Activated naive CD4-positive, alpha-beta T cell treated with anti-CD3 and anti-CD28 coated beads for 36 hours (primary cell): Measurements from ENCODE around the gene RIC8B. TPM values are rescaled to one million over a fixed set of nuclear protein-coding genes. Genes with fewer than 3 reads are reported as not detected.

Source experiments
- CTCF ChIA-PET: fragments of 350-600 bp; sonication (Branson Sonifier 250); formaldehyde crosslinking; loops from one replicate; lab custom pipeline; 2021; ENCODE audit warnings: antibody characterized with exemption; lab: Charles Lee
- DNase-seq: peaks from one replicate; pipeline ENCODE4 v3.0.0-alpha.2; 2020
- H3K27ac Mint-ChIP-seq: one replicate; pipeline ENCODE4 v1.8.0; 2021; ENCODE audit warnings: mild to moderate bottlenecking, mixed read lengths
- H3K27me3 Mint-ChIP-seq: one replicate; pipeline ENCODE4 v1.8.0; 2021; ENCODE audit warnings: low read depth, mixed read lengths
- H3K36me3 Mint-ChIP-seq: one replicate; pipeline ENCODE4 v1.8.0; 2021; ENCODE audit warnings: low read depth, mixed read lengths
- H3K4me1 Mint-ChIP-seq: one replicate; pipeline ENCODE4 v1.8.0; 2021; ENCODE audit warnings: low read depth, mixed read lengths
- H3K4me3 Mint-ChIP-seq: one replicate; pipeline ENCODE4 v1.8.0; 2021; ENCODE audit warnings: mild to moderate bottlenecking, moderate library complexity, mixed read lengths
- H3K9me3 Mint-ChIP-seq: one replicate; pipeline ENCODE4 v1.8.0; 2021; ENCODE audit warnings: mixed read lengths
- intact Hi-C: fragments of 100-400 bp; cut with micrococcal nuclease; formaldehyde crosslinking; loops from one replicate; pipeline ENCODE4 v1.15.1; 2023
- total RNA-seq, 2 experiments: library from RNA; stranded (reverse); gene quantifications; one replicate each; pipeline ENCODE4 v1.2.3, GENCODE V29; 2021

The RIC8B gene
- total RNA-seq, 2 experiments from 2014 or later: 7.3 to 8.1 TPM

DNA sequence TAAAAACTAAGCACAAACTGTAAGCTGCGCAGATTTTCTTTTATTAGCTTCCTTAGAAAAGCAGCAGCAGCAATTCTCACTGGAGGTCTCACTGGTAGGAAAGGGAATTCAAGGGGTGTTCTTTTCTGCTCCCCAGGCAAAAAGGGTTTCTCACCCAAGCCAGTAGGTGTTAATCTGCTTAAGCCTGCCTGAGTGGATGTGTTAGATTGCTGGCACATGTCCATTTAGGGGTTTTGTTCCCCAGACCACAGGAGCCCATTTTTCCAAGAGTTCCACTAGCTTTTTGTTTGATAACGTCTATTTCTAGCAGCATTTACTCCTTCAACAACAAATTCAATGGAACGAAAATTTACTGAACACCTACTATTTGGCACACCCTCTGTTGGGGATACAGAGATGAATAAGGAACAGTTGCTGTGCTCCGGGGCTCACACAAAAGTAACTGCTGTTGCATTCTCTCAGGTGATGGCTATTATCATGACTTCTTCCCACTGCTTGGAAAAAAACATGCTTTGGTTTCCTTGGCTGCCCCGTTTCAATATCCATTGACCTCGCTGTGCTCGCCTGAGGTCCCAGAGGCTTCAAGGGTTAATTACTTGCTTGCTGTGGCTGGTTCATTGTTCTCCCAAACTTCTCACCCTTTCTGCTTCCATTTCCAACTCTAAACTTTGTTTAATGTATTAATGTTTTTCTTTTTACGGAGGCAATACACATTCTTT lies 31.1 kb upstream of the RIC8B start:
- Mint-ChIP-seq H3K27ac (no peak overlapping the region), H3K27me3 (no peaks in the 10 kb centered on the region), H3K36me3 (no peaks in the 10 kb centered on the region), H3K4me1 (peaks cover 16% of the 10 kb centered on the region), H3K4me3 (no peak overlapping the region), H3K9me3 (no peaks in the 10 kb centered on the region)
- intact Hi-C loops: no loop called here
- CTCF ChIA-PET: no interaction called here
- no peak for DNase-seq

GRCh38 chr12:106744600-106744999 lies 29.9 kb upstream of the RIC8B start:
- no peak overlapping the region for H3K4me3 Mint-ChIP-seq
- no peak for DNase-seq
- CTCF ChIA-PET: no interaction called here
- no peaks in the 10 kb centered on the region for H3K9me3 Mint-ChIP-seq
- intact Hi-C loops: no loop called here
- H3K36me3 Mint-ChIP-seq: no peaks in the 10 kb centered on the region
- H3K27me3 Mint-ChIP-seq: no peaks in the 10 kb centered on the region
- peaks cover 21% of the 10 kb centered on the region for H3K4me1 Mint-ChIP-seq
- no peak overlapping the region for H3K27ac Mint-ChIP-seq

GRCh38 chr12:106745181-106745745 lies 29.2 kb upstream of the RIC8B start:
- CTCF ChIA-PET: no interaction called here
- Mint-ChIP-seq H3K36me3 (no peaks in the 10 kb centered on the region), H3K27me3 (no peaks in the 10 kb centered on the region), H3K27ac (no peak overlapping the region), H3K4me1 (peaks cover 24% of the 10 kb centered on the region), H3K4me3 (no peak overlapping the region), H3K9me3 (no peaks in the 10 kb centered on the region)
- no peak for DNase-seq
- intact Hi-C loops: loop anchor here (5.0 kb wide), 2 partner anchors 443 to 498 kb away; partner anchors contain the start of genes CKAP4 and TCP11L2

- CTCF ChIA-PET: interaction anchor here (0.6 to 1.0 kb wide), 2 partner anchors 18 to 94 kb away, joined by 3 read pairs; no protein-coding TSS in a partner anchor
- H3K36me3 Mint-ChIP-seq: peaks cover 5% of the 10 kb centered on the region
- H3K4me1 Mint-ChIP-seq: peaks cover 32% of the 10 kb centered on the region
- no peaks in the 10 kb centered on the region for H3K27me3 Mint-ChIP-seq
- H3K27ac Mint-ChIP-seq: peak overlapping the region; percentile 90
- peak; percentile 63 for DNase-seq
- intact Hi-C loops: loop anchor here (1.0 to 5.0 kb wide), 5 partner anchors 26 to 501 kb away; partner anchors contain the start of genes CKAP4, CRY1, RIC8B and TCP11L2
- peak overlapping the region; percentile 12 for H3K4me3 Mint-ChIP-seq
- H3K9me3 Mint-ChIP-seq: peaks cover 7% of the 10 kb centered on the region
These were observed 26.5 kb upstream of the RIC8B start for GRCh38 chr12:106747973-106748436.

DNA sequence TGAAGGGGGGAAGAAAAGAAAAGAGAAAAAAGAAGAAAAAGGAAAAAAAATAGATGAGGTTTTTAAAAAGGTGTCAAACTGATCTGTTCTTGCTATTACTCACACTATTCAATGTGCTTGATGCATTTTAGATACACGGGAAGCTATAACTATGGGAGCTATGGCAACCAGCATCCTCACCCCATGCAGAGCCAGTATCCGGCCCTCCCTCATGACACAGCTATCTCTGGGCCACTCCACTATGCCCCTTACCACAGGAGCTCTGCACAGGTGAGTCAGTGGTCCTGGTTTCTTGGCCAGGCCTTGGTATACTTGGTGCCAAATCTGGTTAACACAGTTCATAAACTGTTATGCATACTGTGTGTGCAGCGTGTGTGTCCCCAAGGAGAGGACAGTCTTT lies 24.0 kb upstream of the RIC8B start:
- CTCF ChIA-PET: no interaction called here
- H3K27me3 Mint-ChIP-seq: no peaks in the 10 kb centered on the region
- H3K9me3 Mint-ChIP-seq: peaks cover 7% of the 10 kb centered on the region
- no peak overlapping the region for H3K4me3 Mint-ChIP-seq
- peaks cover 5% of the 10 kb centered on the region for H3K36me3 Mint-ChIP-seq
- intact Hi-C loops: loop anchor here (5.0 kb wide), 2 partner anchors 393 to 572 kb away; partner anchors contain the start of gene POLR3B
- peaks cover 47% of the 10 kb centered on the region for H3K4me1 Mint-ChIP-seq
- H3K27ac Mint-ChIP-seq: no peak overlapping the region
- peak; percentile 42 for DNase-seq

DNA sequence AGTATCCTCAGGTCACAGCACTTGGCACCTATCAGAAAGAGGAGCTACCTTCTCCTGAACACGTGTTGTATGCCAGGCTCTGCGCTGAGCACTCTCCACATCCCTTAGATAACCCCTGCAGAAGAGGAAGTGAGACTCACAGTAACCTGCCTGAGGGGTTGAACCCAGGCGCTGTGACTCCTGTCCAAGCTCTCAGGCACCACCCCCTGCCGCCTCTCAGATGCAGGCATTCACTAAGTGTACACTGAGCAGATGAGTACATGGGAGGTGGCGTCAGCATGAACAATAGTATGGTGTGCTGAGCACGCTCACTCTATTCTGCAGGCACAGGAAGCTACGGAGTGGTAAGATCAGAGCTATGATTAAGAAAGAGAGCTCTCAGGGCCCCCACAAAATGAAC lies 21.0 kb upstream of the RIC8B start:
- Mint-ChIP-seq H3K4me1 (peaks cover 30% of the 10 kb centered on the region), H3K9me3 (peaks cover 7% of the 10 kb centered on the region), H3K27me3 (no peaks in the 10 kb centered on the region), H3K4me3 (peak overlapping the region; percentile 46), H3K27ac (peak overlapping the region; percentile 68), H3K36me3 (peaks cover 5% of the 10 kb centered on the region)
- CTCF ChIA-PET: no interaction called here
- DNase-seq: peak; percentile 90
- intact Hi-C loops: loop anchor here (1.0 to 5.0 kb wide), 5 partner anchors 13 to 569 kb away; partner anchors contain the start of genes POLR3B, RIC8B and TMEM263

DNA sequence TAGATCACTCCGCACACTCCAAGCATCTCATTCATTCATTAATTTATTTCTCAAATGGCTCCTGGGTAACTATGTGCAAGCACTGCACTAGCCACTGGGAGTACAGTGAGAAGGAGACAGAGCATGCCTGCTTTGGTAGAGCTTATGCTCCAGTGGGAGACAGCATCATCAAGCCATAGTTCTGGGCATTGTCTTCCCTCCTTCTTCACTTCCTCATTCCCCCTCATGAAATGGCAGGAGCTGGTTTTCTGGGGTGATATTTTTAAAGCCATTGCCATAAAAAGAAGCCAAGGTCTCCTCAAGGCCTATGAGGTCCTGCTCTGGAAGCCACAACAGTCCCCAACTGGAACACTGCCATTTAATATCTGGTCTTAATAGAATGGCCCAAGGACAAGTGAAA lies 20.2 kb upstream of the RIC8B start:
- Mint-ChIP-seq H3K4me3 (no peak overlapping the region), H3K27ac (peak overlapping the region; percentile 68), H3K9me3 (peaks cover 7% of the 10 kb centered on the region), H3K27me3 (no peaks in the 10 kb centered on the region), H3K4me1 (peaks cover 29% of the 10 kb centered on the region), H3K36me3 (peaks cover 5% of the 10 kb centered on the region)
- CTCF ChIA-PET: no interaction called here
- no peak for DNase-seq
- intact Hi-C loops: loop anchor here (5.0 kb wide), 2 partner anchors 397 to 568 kb away; partner anchors contain the start of gene POLR3B

DNA sequence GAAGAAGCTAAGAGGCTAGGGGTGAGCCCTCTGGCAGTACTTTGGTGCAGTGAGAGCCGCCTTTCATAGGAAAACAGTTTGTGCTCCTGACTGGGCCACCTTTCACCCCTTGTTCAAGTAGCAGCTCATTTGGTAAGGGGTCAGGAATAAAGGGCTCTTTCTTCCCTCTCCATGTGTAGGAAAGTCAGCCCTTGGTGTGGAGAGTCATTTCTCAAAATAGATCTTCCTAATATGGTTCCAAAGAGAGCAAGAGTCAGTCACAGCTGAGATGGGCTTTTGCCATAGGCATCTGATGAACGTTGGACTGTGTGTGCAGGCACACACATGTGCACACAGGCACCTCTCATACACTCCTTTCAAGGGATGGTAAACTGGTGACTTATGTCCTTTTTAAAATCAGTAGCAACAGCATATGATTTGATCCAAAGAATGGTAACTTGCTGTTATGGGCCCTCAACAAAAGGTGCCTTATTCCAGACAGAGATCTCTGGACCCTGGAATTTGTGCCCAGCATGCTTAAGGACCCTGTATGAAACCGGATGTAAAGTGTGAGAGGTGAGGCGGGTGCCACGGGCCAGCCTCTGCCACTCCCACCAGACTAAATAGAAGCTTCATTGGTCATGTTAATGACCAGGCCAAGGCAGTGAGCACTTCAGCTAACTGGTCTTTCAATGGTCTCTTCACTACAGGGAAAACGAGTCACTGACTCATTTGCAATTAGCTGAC lies 16.7 kb upstream of the RIC8B start:
- intact Hi-C loops: no loop called here
- Mint-ChIP-seq H3K27me3 (no peaks in the 10 kb centered on the region), H3K27ac (peak overlapping the region; percentile 26), H3K4me3 (no peak overlapping the region), H3K4me1 (peaks cover 35% of the 10 kb centered on the region), H3K9me3 (peaks cover under 1% of the 10 kb centered on the region), H3K36me3 (no peaks in the 10 kb centered on the region)
- DNase-seq: no peak
- CTCF ChIA-PET: no interaction called here

GRCh38 chr12:106758349-106759110 lies 16.0 kb upstream of the RIC8B start:
- DNase-seq: no peak
- H3K4me1 Mint-ChIP-seq: peaks cover 28% of the 10 kb centered on the region
- no peaks in the 10 kb centered on the region for H3K9me3 Mint-ChIP-seq
- H3K27me3 Mint-ChIP-seq: no peaks in the 10 kb centered on the region
- H3K4me3 Mint-ChIP-seq: no peak overlapping the region
- H3K36me3 Mint-ChIP-seq: no peaks in the 10 kb centered on the region
- H3K27ac Mint-ChIP-seq: no peak overlapping the region
- CTCF ChIA-PET: interaction anchor here (0.8 kb wide), 1 partner anchor 84 kb away, joined by 3 read pairs; no protein-coding TSS in a partner anchor
- intact Hi-C loops: no loop called here

DNA sequence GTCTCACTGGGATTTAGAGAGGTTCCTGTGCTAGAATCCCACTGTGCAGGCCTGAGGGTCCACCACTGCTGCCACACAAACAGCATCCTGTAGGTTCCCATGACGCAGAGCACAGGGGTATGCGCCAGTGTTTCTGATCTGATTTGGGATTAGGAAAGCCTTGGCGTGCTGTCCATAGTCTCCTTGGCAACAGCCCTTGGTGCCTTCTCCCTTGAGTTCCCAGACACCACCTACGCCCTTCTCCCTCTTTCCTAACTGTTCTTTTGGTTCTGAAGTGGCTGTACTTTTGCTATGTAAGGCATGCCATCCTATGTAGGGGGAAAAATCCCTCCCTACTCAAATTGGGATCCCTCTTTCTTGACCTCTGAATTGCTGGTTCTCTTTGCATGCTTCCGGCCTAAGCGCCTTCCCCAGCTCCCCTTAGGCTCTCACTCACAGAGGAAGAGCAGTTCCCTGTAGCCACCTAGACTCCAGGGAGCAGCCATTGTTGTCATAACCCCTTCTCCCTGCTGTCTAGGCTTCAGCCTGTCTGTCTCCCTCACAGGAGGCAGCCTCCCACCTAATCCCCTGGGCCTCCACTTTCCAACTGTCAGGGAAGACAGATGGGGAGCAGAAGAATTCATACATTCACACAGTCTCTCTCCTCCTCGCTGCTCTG lies 14.8 kb upstream of the RIC8B start:
- H3K4me3 Mint-ChIP-seq: peak overlapping the region; percentile 76
- H3K27ac Mint-ChIP-seq: peak overlapping the region; percentile 94
- no peak for DNase-seq
- no peaks in the 10 kb centered on the region for H3K36me3 Mint-ChIP-seq
- CTCF ChIA-PET: interaction anchor here (0.6 to 0.8 kb wide), 2 partner anchors 82 to 196 kb away, joined by 3 read pairs; partner anchors contain the start of gene TMEM263
- no peaks in the 10 kb centered on the region for H3K9me3 Mint-ChIP-seq
- H3K4me1 Mint-ChIP-seq: peaks cover 18% of the 10 kb centered on the region
- no peaks in the 10 kb centered on the region for H3K27me3 Mint-ChIP-seq
- intact Hi-C loops: loop anchor here (1.0 kb wide), 1 partner anchor 15 kb away; the partner anchor contains the start of gene RIC8B

DNA sequence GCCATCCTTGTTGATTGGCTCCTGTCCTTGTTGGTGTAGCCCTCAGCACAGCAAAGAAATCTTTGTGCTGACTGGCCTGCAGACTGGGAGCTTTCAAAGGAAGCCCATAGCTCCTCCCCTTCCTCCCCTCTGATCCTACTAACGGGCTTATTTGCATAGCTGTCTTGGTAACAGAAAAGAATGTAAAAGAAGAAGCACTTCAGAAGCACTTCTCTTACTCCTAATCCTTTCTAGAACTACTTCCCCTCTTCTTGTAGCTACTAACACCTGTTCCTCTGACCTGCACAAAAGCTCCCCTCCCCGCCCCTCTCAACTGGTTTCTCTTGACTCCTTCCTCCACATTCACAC lies 14.3 kb upstream of the RIC8B start:
- H3K36me3 Mint-ChIP-seq: no peaks in the 10 kb centered on the region
- no peaks in the 10 kb centered on the region for H3K27me3 Mint-ChIP-seq
- H3K9me3 Mint-ChIP-seq: no peaks in the 10 kb centered on the region
- intact Hi-C loops: loop anchor here (1.0 kb wide), 1 partner anchor 14 kb away; the partner anchor contains the start of gene RIC8B
- H3K4me1 Mint-ChIP-seq: peaks cover 18% of the 10 kb centered on the region
- H3K4me3 Mint-ChIP-seq: peak overlapping the region; percentile 76
- DNase-seq: peak; percentile 63
- CTCF ChIA-PET: interaction anchor here (0.6 kb wide), 1 partner anchor 196 kb away, joined by 3 read pairs; the partner anchor contains the start of gene TMEM263
- H3K27ac Mint-ChIP-seq: peak overlapping the region; percentile 94
